NCI-H1694 (cell line): ENCODE measurements around the gene PARVG.

Source experiments
- DNase-seq: peaks from one replicate; lab custom pipeline; 2025; lab: John Stamatoyannopoulos, UW

The PARVG gene

DNA sequence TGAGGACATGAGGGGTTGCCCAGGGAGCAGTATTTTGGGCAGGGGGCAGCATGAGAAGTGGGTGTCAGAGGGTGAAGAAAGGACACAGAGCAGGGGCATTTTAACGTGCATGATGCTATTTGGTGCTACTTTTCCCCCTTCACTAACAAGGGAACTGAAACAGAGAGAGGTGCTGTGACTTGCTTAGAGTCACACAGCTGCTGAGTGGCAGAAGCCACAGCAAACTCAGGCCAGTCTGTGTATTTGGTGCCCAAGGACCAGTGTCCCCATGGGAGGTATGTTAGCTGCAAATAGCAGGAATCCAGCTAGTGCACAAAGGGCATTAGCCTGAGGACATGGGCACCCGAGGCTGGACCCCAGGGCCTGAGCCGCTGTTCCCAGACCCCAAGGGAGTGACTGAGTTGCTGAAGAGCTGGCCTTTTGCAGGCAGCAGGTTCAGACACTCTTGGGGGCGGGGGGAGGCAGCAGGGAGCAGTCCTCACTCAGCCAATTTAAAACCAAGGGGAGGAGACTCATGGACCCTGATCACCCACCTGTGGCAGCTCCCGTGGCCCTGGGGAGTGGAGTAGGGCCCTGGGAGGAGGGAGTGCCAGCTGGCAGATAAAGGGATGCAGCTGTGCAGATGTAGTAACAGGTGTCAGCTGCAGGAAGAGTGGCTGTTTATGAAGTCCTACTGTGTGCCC, 14.6 kb downstream of the PARVG start:
- DNase-seq: peak; percentile 4

DNA sequence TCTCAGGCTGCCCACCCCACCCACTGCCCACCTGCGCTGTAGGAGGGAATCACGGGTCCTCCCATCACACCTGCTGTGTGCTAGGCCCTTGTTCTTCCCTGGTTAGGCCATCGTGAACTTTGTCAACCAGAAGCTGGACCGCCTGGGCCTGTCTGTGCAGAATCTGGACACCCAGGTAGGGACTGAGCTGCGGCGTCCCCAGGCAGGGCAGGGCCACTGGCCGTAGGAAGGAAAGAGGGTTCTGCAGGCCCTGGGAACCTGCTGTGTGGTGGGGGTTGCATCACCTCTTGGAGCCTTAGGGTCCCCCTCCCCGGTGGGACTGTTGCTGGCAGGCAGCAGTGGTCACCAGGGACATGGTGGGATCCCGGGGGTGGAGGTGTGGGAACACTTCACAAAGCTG, 15.5 kb downstream of the PARVG start:
- no peak for DNase-seq

DNA sequence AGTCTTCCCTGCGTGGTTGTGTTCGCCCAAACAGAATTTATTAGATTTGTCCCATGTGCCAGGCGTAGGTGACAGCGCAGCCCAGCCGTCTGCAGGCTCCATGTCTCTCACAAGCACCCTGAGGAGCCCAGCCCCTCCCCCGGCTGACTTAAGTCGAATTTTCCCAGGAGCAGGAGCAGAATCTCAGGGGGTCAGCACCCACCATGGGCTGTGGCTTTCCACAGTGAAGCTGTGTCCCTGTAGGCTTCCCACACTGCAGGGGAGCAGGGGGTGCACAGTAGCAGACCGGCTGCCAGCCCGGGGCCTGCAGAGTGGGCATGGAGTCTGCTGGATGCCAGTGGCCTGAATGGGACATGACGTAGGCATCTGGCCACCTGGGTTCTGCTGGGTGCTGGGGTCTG, 16.0 kb downstream of the PARVG start:
- peak; percentile 11 for DNase-seq

DNA sequence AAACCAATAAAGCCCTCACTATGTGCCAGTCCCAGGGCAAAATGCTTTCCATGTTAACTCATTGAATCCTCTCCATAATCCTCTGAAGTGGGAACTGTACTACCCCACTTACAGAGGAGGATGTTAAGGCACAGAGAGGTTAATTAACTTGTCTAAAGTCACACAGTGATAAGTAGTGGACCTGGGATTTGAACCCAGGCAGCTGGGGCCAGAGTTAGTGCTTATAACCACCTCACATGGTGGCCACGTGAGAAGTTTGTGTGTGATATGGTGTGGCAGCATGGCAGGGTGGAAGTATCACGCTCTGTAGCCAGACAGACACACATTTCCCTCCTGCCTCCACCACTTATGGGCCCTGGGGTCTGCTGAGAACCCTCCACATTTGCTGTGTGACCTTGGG, 16.5 kb downstream of the PARVG start:
- DNase-seq: no peak

DNA sequence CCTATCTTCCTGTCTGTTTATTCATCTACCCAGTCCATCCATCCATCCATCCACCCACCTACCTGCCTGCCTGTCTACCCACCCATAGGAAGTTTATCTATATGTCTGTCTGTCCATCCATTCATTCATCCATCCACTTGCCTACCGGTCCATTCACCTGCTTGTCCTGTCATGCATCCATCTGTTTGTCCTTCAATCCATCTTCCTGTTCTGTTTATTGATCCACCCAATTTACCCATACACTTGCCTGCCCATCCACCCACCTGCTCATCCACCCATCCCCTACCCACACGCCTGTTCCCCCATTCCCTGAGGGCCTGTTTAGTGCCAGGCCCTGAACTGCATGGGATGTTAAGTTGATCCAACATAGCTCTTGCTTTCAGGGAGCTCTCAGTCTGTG, 18.4 kb downstream of the PARVG start:
- DNase-seq: no peak

DNA sequence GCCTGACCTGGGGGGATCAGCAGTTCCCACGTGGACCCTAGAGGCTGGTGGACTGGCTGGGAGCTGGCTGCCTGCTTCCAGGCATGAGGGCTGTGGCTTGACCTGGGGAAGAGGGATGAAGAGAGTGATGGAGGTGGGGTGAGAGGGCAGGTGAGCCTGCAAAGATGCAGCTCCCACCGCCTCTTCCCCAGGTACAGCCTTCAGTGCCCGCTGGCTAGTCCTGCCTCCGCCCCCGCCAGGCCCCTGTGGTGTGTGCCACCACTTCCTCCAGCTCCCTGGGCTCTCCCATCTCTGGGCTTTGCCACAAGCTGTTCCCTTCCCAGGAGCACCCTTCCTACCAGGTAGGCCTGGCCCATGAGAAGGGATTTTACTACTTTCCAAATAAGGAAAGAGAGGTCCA, 19.1 kb downstream of the PARVG start:
- DNase-seq: no peak

DNA sequence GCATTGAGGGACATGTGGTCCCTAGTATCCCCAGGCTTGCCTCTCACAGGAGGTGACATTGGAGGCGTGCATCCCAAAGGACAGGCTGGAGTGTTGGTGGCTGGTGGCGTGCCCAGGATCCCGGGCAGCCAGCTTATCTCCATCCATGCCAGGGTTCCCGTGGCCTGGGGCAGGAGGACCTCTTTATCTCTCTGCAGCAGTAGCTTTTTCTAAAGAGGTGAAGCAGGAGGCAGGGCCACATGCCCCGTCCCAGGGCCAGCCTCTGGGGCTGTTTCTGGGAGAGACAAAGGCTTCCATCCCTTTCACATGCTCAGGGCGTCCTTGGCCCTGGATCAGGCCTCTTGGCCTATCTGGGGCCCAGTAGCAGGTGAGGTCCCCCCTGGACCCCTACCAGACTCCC, 19.7 kb downstream of the PARVG start:
- no peak for DNase-seq

DNA sequence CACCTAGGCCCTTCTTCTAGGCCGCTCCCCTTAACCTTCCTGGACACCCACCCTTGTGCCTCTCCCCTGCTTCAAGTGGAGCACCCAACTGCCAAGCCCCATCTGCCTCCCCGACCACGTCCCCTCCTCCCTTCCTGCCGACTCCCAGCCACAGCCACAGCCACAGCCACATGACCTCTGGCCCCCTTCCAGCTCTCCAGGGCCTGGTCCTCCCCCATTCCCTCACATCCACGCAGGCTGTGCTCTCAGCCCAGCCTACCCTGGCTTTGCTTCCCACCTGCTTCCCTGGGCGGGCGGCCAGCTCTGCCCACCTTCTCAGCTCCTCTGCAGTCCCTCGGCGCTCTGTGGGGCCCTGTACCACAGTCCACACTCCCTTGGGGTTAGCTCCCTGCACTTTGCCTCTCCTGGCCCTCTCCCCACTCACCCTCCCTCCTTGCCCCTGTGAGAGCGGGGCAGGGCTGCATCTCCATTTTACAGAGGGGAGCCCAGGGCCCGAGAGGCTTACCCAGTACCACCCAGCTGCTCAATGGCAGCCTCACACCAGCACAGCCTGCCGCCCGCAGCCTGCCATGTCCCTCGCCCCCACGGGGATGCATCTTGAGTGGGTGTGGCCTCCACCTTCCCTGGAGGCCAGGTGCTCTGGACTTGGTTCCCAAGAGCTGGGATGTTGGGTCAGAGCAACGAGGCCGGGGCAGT, 20.3 kb downstream of the PARVG start:
- no peak for DNase-seq

DNA sequence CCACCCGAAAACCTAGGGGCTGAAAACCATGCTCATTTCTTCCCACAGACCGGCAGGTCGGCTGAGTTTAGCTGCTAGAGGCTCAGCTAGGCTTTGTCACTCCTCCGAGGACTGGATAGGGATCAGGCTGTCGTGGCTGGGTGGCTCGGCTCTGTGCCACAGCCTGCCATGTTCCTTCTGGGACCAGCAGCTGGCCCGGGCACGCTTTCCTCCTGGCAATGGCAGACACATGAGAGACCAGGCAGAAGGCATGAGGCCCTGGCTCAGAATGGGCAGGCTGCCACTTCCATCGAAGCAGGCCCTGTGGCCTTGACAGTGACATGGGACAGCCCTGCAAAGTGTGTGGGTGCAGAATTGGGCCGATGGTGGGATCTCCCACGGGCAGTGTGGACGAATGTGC, 20.9 kb downstream of the PARVG start:
- DNase-seq: peak; percentile 87

DNA sequence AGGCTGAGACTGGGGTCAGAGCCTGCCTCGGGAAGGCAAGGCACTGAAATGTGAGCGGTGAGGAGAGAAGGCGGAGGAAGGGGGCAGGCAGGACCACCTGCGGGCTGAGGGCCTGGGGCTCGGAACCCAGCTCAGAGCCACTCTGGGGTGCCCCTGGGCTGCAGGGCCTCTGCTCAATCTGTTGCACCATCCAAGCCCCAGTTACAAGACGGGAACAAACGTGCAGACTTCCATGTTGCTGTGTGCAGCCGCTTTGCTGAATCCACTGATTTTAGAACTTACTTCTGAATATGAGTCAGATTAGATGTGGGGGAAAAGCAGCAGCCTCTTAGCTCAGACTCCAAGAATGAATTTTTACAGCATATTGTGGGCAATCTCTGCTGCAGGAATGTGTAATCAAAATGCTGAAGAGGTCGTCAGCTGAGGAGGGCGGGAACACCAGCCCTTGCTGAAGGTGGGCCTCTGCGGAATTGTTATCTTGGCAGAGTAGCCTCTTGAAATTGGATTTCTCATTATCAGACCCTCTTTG, 21.6 kb downstream of the PARVG start:
- DNase-seq: no peak

DNA sequence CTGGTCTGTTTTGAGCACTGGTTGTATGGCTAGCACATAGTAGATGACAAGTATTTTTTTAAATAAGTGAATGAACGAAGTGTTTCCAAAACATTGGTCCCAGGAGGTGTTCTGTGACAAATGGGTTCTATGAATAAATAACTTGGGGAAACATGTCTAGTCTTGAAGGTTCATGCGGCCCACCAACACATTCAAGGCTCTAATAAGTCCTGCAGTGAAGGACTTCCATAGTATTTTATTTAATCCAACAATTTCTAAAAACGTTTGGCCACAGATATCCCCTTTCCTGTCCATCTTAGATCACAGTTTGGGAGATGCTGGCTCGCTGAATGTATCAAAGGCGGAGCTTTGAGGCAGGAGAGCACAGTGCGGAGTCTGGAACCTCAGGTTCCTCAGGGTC, 22.5 kb downstream of the PARVG start:
- DNase-seq: no peak

DNA sequence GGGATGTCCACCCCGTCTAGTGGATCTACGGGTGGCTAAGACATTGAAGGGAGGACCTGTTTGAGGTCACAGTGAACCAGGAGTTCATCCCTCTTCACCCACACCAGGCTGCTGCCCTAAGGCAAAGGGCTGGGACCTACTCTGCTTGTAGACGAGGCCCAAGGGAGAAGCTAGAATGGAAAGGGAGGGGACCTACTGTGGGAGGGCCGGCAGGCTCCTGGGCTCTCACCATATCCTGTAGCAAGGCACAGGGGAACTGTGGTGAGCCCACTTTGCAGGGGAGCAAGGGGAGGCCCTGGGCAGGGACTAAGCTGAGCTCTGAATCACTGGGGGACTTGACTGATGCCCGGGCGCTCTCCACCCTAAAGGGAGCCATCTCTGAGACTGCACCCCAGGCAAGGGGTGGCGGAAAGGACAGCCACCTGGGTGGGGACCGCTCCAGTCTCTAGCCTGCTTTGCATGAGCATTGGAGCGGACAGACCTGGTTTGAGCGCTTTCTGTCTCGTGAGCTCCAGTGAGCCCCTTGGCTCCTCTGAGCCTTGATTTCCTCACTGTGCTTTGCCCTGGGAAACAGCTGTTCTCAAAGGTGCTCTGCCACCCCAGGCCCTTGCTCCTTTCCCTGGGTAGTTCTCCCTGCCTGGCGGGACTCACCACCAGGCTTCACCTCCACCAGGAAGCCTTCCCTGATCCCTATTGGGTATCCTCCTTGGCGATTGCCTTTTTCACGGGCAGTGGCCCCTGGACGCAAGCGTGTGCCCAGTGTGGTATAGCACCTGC, 24.2 kb downstream of the PARVG start:
- DNase-seq: no peak

DNA sequence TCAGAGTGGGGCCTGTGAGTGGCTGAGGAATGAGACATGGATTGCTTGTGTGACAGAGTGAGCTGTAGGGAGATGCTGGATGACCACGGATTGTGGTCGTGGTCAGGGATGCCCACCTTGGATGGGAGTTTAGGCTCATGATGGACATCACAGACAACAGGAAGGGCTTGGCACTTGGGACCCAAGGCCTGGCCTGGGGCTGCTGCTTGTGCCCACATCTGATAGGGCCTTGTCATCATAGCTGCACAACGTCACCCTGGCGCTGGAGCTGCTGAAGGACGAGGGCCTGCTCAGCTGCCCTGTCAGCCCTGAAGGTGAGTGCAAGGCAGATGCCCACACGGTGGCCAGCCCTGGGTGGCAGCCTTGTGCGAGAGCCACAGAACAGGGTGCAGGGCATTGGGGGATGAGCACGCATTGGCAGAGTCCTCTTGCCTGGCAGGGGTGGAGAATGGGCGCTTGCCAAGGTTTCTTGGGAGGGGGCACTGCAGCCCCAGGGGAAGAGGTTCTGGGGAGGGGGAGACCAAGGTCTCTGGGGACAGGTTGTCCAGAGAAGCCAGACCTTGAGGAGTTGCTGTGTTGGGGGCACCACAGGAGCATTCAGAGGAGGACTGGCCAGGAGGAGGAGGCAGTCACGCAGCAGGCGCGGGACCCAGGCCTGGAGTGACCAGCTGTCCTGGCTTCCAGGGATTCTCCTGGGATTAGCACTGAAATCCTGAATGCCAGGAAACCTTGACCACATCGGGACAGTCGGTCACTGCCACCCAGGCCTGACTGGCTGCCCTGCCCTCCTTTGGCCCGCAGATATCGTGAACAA, 25.0 kb downstream of the PARVG start:
- DNase-seq: no peak

DNA sequence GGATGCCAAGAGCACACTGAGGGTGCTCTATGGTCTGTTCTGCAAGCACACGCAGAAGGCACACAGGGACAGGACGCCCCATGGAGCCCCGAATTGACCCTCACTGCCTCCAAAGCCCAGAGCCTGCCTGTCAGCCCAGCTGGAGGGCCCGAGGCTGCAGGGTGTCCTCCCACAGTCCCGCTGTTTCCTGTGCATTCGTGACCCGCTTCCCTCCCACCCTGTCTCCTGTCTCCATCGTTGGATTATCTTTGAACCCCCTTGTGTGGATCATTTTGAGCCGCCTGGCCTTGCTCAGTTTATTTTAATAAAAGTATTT, 25.6 kb downstream of the PARVG start:
- DNase-seq: no peak

DNA sequence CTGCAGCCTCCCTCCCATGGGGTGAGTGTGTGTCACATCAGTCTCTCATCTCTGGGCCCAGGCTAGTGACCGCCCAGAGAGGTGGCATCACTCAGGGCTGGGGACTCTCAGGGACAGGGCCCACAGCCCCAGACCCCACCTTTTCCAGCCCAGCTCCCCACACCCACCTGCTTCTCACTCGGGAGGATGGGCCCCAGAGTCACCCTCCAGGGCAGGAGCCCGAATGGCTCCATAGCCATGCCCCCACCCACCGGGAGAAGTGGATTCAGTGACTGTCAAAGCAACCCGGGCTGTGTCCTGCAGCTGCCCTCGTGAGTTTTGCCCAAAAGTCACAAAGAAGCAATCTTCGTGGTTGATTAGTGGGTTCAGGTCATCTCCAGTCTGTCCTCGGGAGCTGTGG, 26.0 kb downstream of the PARVG start:
- DNase-seq: no peak

DNA sequence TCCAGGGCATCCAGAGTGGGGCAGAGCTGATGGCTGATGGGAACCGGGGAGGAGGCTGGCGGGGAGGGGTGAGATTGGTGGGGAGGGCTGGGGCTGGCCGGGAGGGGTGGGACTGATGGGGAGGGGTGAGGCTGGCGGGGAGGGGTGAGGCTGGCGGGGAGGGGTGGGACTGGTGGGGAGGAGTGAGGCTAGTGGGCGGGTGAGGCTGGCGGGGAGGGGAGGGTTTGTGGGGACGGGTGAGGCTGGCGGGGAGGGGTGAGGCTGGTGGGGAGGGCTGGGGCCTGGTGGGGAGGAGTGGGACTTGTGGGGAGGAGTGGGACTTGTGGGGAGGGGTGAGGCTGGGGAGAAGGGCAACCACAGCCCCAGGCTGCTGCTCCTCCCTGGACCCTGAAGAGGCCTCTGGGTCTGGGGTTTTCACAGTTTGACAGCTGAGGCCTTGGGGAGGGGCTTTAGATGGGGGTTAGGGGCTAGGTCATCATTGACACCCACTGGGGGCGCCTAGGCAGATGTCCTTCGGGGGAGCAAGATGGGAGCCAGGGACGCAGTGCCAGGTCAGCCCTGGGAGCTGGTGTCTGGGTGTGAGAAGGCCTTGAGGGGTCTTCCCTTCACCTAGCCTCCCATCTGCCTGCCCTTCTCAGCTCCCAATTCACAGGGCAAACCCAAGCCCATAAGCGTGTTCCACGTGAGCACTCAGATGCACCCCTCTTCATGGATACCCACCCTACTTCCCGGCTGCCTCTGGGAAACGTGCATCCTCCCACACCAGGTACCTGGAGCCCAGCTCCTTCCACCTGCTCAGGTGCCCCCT, 26.7 kb downstream of the PARVG start:
- DNase-seq: no peak

DNA sequence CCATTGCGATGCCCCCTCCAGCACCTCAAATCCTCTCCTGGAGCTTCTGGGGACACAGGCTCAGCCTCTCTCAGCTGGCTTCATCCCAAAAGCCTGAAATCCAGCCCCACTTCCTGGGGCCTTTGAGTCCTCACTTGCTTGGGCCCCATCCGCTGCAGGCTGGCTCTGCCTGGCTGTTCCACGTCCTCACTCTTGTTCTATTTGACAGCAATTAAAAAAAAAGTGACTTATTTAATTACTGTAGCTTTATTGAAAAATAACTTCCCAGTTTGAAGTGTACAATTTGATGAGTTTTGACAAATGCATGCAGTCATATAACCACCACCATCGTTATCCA, 27.2 kb downstream of the PARVG start:
- no peak for DNase-seq

DNA sequence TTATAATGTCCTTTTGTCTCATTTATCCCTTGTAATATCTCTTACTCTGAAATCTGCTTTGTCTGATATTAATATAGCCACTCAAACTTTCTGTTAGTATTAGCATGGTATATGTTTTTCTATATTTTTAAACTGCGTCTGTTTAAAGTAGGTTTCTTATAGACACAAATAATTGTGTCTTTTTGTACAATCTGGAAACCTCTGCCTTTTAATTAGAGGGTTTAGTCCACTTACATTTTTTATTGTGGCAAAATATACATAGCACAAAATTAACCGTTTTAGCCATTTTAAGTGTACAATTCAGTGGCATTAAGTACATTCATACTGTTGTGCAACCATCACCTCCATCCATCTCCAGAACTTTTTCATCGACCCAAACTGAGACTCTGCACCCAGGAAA, 28.6 kb downstream of the PARVG start:
- DNase-seq: no peak

DNA sequence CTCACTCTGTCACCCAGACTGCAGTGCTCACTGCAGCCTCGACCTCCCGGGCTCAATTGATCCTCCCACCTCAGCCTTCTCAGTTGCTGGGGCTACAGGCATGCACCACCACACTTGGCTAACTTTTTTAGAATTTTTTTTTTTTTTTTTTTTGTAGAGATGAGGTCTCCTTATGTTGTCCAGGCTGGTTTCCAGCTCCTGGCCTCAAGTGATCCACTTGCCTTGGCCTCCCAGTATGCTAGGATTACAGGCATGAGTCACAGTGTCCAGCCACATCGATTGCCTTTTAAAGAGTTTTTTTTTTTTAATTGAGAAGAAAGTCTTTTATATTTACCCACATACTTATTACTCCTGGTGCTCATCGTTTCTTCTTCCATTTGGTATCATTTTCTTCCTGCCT, 30.0 kb downstream of the PARVG start:
- DNase-seq: no peak

DNA sequence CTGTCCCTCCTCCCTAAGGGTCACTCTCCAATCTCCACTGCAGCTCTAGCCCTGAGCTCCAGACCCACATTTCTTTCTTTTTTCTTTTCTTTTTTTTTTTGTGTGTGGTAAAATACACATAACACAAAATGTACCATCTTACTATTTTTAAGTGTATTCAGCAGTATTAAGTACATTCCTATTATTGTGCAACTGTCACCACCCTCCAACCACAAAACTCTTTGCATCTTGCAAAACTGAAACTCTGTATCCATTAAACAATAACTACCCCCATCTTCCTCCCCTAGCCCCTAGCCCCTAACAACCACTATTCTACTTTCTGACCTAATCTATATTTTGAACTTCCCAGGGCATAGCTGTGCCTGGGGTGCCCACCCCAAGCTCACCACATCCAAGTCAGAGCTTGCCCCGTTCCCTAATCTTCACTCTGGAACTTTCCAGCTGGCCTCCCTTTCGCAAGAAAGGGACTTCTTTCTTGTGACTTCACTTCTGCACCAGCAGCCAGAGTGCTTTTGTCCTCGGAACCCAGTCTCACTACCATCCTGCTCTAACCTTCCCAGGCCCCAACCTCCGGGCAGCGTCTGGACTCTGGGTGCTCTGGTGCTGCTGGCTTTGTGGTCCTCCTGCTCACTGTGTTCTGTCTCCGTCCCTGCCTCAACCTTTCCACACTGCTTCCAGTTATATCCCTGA, 30.7 kb downstream of the PARVG start:
- DNase-seq: no peak
